T-cell (primary cell): Measurements from ENCODE around the gene HDAC9. TPM values are rescaled to one million over a fixed set of nuclear protein-coding genes. Genes with fewer than 3 reads are reported as not detected.

Experiments used
- ATAC-seq, 4 experiments: fragments of 200-7000 bp in 3 of 4; fragments of 150-1000 bp in 1 of 4; cut with Tn5 transposase; replicated peaks in 1 of 4; 1 replicate in 3 of 4; 2 replicates in 1 of 4; pipeline ENCODE4 v1.10.0; 2021; ENCODE audit warnings: moderate library complexity in 3 of 4, mild to moderate bottlenecking in 2 of 4, moderate number of reproducible peaks in 1 of 4
- CTCF ChIA-PET, 2 donors: fragments of 300-600 bp; sonication (Branson Sonifier 250); formaldehyde crosslinking; loops; one replicate each; lab custom pipeline; 2022; ENCODE audit warnings: antibody characterized with exemption in 2 of 2; lab: Charles Lee
- POLR2A ChIA-PET, 2 donors: fragments of 300-600 bp; sonication (Branson Sonifier 250); formaldehyde crosslinking; loops; one replicate each; lab custom pipeline; 2022; ENCODE audit warnings: antibody characterized with exemption in 2 of 2; lab: Charles Lee
- DNase-seq, 35 experiments: peaks; one replicate each; pipeline versions ENCODE4 v3.0.0 to v3.0.0-alpha.2; 2013 to 2023
- H3K27ac ChIP-seq: one replicate; pipeline ENCODE4 v1.5.1; 2013; ENCODE audit warnings: low read length
- H3K27me3 ChIP-seq, 2 experiments: replicated peaks in 1 of 2; 1 replicate in 1 of 2; 2 replicates in 1 of 2; pipeline versions ENCODE4 v1.6.1 to v1.7.0; 2013; ENCODE audit warnings: low read length in 1 of 2, mixed read lengths in 1 of 2; ENCODE audit not compliant: control insufficient read depth in 2 of 2, insufficient read depth in 2 of 2; ENCODE audit errors: extremely low read depth in 1 of 2
- H3K36me3 ChIP-seq, 2 donors: 1 replicate in 1 of 2; 2 replicates in 1 of 2; pipeline versions ENCODE4 v1.6.1 to v1.7.0; 2013; ENCODE audit warnings: low read length in 1 of 2; ENCODE audit not compliant: control insufficient read depth in 2 of 2, insufficient read depth in 1 of 2; ENCODE audit errors: extremely low read depth in 1 of 2
- H3K4me1 ChIP-seq, 2 experiments: 1 replicate in 1 of 2; 2 replicates in 1 of 2; pipeline versions ENCODE4 v1.6.1 to v1.7.0; 2013; ENCODE audit warnings: low read length in 2 of 2, mixed read lengths in 1 of 2; ENCODE audit not compliant: insufficient read depth in 2 of 2, control insufficient read depth in 1 of 2; ENCODE audit errors: extremely low read depth in 1 of 2
- H3K4me3 ChIP-seq, 2 donors: 1 replicate in 1 of 2; 2 replicates in 1 of 2; pipeline versions ENCODE4 v1.5.1 to v1.7.0; 2013; ENCODE audit warnings: mild to moderate bottlenecking in 2 of 2, low read length in 1 of 2, moderate library complexity in 1 of 2; ENCODE audit not compliant: control insufficient read depth in 1 of 2; ENCODE audit errors: extremely low read depth in 1 of 2
- H3K9me3 ChIP-seq: 2 replicates; pipeline ENCODE4 v1.7.0; 2013
- H3K27ac Mint-ChIP-seq, 2 donors: one replicate each; pipeline ENCODE4 v1.8.0; 2020 to 2021; ENCODE audit warnings: mild to moderate bottlenecking in 2 of 2, mixed read lengths in 2 of 2
- H3K27me3 Mint-ChIP-seq, 2 donors: one replicate each; pipeline ENCODE4 v1.8.0; 2021 to 2022; ENCODE audit warnings: mixed read lengths in 2 of 2
- H3K36me3 Mint-ChIP-seq: one replicate; pipeline ENCODE4 v1.8.0; 2021; ENCODE audit warnings: mixed read lengths
- H3K4me1 Mint-ChIP-seq, 3 donors: one replicate each; pipeline ENCODE4 v1.8.0; 2020 to 2022; ENCODE audit warnings: mixed read lengths in 3 of 3, mild to moderate bottlenecking in 1 of 3
- H3K4me3 Mint-ChIP-seq, 3 donors: one replicate each; pipeline ENCODE4 v1.8.0; 2020 to 2022; ENCODE audit warnings: mild to moderate bottlenecking in 3 of 3, mixed read lengths in 3 of 3, moderate library complexity in 3 of 3
- H3K9me3 Mint-ChIP-seq, 3 donors: one replicate each; pipeline ENCODE4 v1.8.0; 2020 to 2022; ENCODE audit warnings: mixed read lengths in 3 of 3
- WGBS: methylation state at CpG from one replicate; pipeline ENCODE4 v1.1.5; 2013; ENCODE audit warnings: missing lambda C conversion rate; ENCODE audit not compliant: insufficient coverage; 5-methylcytosine and 5-hydroxymethylcytosine counted together
- total RNA-seq, 35 experiments: library from RNA in 6 of 35; stranded (reverse) in 6 of 35; fragments of 120-200 nt in 1 of 35; gene quantifications; one replicate each; pipeline versions ENCODE4 v1.2.1 to v1.2.4 and lab custom pipeline; 2013 to 2026

HDAC9 gene
- total RNA-seq, 5 donors from 2014 or later (not counting 1 experiment from before 2014, with no cell fraction given), result 2.8 to 6.7 (median 4.7) TPM

DNA sequence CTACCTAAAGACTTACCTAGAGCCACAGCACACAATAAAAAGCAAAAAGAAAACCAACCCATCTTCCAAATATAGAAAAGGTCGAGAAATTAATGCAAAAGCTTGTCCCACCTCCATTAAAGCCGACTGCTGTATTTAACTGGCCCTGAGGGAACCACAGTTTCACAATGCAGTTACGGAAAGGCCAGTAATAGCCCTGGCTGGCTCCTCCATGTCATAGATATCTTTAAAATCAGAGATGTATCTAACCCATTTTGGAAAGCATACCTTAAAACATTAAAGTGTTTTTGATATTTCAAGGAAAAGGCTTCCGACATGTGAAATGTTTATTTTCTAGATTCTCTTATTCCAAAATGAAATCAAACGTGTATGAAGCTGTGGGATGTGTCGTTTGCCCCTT is 23.0 kb downstream of the HDAC9 start:
- H3K4me3 ChIP-seq, result no peak overlapping the region
- CTCF ChIA-PET, result no interaction called here
- Mint-ChIP-seq H3K9me3 (peaks cover 0 to 4% (median 0%) of the 10 kb centered on the region in 3 donors), H3K36me3 (no peaks in the 10 kb centered on the region), H3K27ac (no peak overlapping the region), H3K4me3 (no peak overlapping the region), H3K4me1 (peaks cover 0 to 5% (median 0%) of the 10 kb centered on the region in 3 donors), H3K27me3 (no peaks in the 10 kb centered on the region)
- no peak for ATAC-seq
- no peak overlapping the region for H3K27ac ChIP-seq
- H3K4me1 ChIP-seq, result no peaks in the 10 kb centered on the region
- no peaks in the 10 kb centered on the region for H3K36me3 ChIP-seq
- H3K9me3 ChIP-seq, result no peaks in the 10 kb centered on the region
- POLR2A ChIA-PET, result no interaction called here
- DNase-seq, result no peak
- whole genome bisulfite sequencing, result 82% methylated on average over 2 of the region's 6 CpGs
- no peaks in the 10 kb centered on the region for H3K27me3 ChIP-seq

DNA sequence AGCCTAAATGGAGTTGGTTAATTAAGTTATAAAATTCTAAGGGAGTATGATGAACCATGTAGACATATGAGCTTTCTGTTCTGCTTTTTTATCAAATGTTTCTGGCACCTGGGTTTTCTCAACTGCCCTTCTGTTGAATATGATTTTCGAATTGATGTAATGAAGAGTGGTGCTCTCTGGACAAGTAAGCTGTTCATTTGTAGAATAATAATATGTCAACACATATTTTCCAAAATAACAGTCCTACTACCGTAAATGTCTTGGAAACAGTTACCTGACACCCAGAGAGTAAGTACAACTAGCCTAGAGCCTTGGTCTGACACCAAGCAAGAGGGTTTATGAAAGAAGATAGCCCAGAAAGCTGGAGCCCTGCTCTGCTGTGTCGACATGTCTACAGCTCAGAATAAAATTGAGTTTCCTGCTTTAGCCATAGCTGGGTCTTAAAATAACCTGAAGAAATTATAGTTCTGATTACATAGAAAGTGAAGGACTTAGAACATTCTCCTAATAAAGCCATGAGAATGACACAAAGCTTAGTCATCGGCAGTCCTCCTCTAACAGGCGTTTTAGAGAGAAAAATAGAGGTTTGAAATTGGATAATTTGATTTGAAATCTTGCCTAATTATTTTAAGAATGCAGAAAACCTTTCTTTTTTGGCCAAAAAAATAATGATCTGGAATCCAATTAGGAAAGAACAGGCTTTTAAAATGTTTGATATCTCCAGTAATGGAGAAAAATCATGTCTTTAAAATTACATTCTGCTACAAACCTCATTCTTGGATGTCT is 25.1 kb downstream of the HDAC9 start:
- ChIA-PET CTCF (interaction anchor here in 1 of 2 donors (0.7 kb wide), 1 partner anchor 20 kb away, joined by 3 read pairs; no protein-coding TSS in a partner anchor), POLR2A (no interaction called here)
- no peak overlapping the region for H3K4me3 ChIP-seq
- H3K27me3 Mint-ChIP-seq, result no peaks in the 10 kb centered on the region
- no peaks in the 10 kb centered on the region for H3K36me3 ChIP-seq
- H3K27ac ChIP-seq, result no peak overlapping the region
- H3K9me3 ChIP-seq, result no peaks in the 10 kb centered on the region
- H3K9me3 Mint-ChIP-seq, result peaks cover 0 to 3% (median 0%) of the 10 kb centered on the region in 3 donors
- H3K4me1 Mint-ChIP-seq, result peaks cover 0 to 5% (median 0%) of the 10 kb centered on the region in 3 donors
- no peaks in the 10 kb centered on the region for H3K4me1 ChIP-seq
- H3K36me3 Mint-ChIP-seq, result no peaks in the 10 kb centered on the region
- DNase-seq (no peak), ATAC-seq (no peak)
- H3K27ac Mint-ChIP-seq, result no peak overlapping the region
- 90% methylated on average over 2 of the region's 5 CpGs for WGBS
- no peaks in the 10 kb centered on the region for H3K27me3 ChIP-seq
- H3K4me3 Mint-ChIP-seq, result no peak overlapping the region

DNA sequence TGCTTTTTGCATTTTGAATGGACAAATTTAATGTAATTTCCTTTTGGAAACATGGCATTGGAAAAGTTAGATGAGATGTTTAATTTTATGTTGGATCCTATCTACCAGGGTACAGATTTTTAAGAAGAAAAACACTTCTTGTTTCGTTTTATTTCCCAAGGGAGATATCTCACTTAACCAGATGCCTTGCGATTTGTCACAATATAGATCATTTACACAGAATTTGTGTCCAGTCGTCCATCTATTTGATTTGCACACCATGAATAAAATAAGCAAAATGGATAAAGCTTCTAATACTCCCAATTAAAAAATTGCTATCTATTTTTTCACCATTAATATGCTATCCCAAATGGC is 25.7 kb downstream of the HDAC9 start:
- Histone ChIP-seq H3K27me3 (no peaks in the 10 kb centered on the region), H3K4me3 (no peak overlapping the region), H3K27ac (no peak overlapping the region), H3K9me3 (no peaks in the 10 kb centered on the region), H3K36me3 (no peaks in the 10 kb centered on the region), H3K4me1 (no peaks in the 10 kb centered on the region)
- Mint-ChIP-seq H3K4me1 (peaks cover 0 to 5% (median 0%) of the 10 kb centered on the region in 3 donors), H3K36me3 (no peaks in the 10 kb centered on the region), H3K9me3 (peaks cover 0 to 3% (median 0%) of the 10 kb centered on the region in 3 donors), H3K27me3 (no peaks in the 10 kb centered on the region), H3K4me3 (no peak overlapping the region), H3K27ac (no peak overlapping the region)
- ChIA-PET CTCF (no interaction called here), POLR2A (no interaction called here)
- no peak for DNase-seq
- 100% methylated on average over 1 of the region's 3 CpGs for WGBS
- ATAC-seq, result no peak

DNA sequence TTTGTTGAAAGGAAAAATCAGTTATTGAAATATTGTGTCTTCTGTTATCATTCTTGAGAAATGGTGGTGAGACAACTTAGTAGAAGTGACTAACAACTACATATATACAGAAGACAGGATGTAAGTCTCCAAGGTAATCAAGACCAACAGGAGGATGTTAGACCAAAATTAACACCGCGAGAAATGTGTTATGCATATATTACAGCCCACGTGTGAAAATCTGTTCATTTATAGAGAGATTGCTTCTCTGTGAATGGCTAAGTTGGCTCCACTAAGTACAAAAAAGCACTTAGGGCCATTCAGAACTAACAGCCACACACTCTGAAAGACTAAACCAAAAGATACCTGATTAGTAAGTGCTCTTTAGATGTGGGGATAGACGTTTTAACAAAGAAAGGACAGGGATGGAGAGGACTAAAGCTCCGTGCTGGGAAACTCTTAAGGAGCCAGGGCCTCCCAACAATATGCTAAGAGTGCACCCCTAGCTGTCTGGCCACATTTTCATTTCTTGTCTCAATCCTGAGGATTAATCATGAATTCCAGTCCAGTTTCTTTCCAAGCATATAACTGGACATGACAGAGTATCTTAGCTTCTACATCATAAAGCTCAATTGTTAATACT is 26.5 kb downstream of the HDAC9 start:
- no peak overlapping the region for H3K4me3 ChIP-seq
- no peaks in the 10 kb centered on the region for H3K4me1 ChIP-seq
- CTCF ChIA-PET, result interaction anchor here in 1 of 2 donors (0.7 kb wide), 1 partner anchor 28 kb away, joined by 3 read pairs; no protein-coding TSS in a partner anchor
- no CpG with 5 or more reads among the region's 5 CpGs for WGBS
- no peaks in the 10 kb centered on the region for H3K36me3 Mint-ChIP-seq
- ATAC-seq (peak in 2 of 4 experiments; percentile 39 to 40), DNase-seq (peak in 1 of 35 experiments; percentile 20)
- H3K27ac Mint-ChIP-seq, result no peak overlapping the region
- POLR2A ChIA-PET, result interaction anchor here in 1 of 2 donors (0.6 kb wide), 1 partner anchor 16 kb away, joined by 3 read pairs; no protein-coding TSS in a partner anchor
- H3K27ac ChIP-seq, result no peak overlapping the region
- H3K4me3 Mint-ChIP-seq, result no peak overlapping the region
- H3K27me3 ChIP-seq, result no peaks in the 10 kb centered on the region
- no peaks in the 10 kb centered on the region for H3K9me3 ChIP-seq
- H3K9me3 Mint-ChIP-seq, result peaks cover 0 to 3% (median 0%) of the 10 kb centered on the region in 3 donors
- H3K27me3 Mint-ChIP-seq, result no peaks in the 10 kb centered on the region
- peaks cover 0 to 5% (median 0%) of the 10 kb centered on the region in 3 donors for H3K4me1 Mint-ChIP-seq
- no peaks in the 10 kb centered on the region for H3K36me3 ChIP-seq

DNA sequence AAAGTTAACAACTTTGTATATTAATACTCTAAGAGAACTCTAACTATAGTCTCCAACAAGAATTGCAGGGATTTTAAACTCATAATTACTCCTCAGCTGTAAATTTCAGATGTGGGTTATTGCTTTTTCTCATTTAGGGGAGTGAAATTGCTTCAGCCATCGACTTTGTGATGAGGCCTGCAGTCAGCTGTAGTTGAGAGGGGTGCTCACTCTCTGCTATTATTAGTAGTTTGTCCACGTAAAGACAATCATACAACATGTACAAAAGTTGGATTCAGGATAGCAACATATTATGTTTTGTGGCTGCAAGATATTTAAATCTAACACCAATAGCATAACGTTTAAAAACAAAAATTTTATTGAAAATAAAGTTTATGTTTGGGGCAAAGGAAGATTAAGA is 28.7 kb downstream of the HDAC9 start:
- Histone ChIP-seq H3K27me3 (no peaks in the 10 kb centered on the region), H3K9me3 (no peaks in the 10 kb centered on the region), H3K4me1 (no peaks in the 10 kb centered on the region), H3K36me3 (no peaks in the 10 kb centered on the region), H3K4me3 (no peak overlapping the region), H3K27ac (no peak overlapping the region)
- Mint-ChIP-seq H3K27ac (no peak overlapping the region), H3K27me3 (no peaks in the 10 kb centered on the region), H3K4me3 (no peak overlapping the region), H3K36me3 (no peaks in the 10 kb centered on the region), H3K4me1 (peaks cover 0 to 5% (median 0%) of the 10 kb centered on the region in 3 donors), H3K9me3 (peaks cover 0 to 3% (median 0%) of the 10 kb centered on the region in 3 donors)
- WGBS, result no CpG with 5 or more reads among the region's 3 CpGs
- DNase-seq (no peak), ATAC-seq (no peak)
- CTCF ChIA-PET, result interaction anchor here in 1 of 2 donors (0.6 kb wide), 1 partner anchor 11 kb away, joined by 4 read pairs; no protein-coding TSS in a partner anchor
- POLR2A ChIA-PET, result no interaction called here

DNA sequence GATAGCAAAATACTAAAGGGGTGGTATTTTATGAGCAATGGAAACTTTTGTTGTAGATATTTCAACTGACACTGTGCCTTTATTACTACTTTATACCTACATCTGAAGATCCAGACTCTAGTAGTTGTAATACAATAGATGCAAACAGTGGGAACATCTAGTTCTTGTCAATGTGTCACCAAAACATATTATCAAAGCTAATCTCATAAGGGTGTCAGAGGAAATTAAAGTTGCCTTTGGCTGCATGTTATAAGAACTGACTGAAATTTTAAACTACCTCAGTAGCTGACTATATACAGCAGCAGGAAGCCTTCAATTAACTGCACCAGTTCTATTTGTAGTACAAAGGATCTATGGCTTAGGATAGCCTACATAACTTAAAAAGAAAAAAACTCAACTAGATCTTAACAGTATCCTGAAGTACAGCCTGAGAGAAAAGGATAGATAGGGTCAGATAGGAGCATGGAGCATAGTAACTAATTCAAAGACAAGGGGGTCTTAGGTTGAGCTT is 30.9 kb downstream of the HDAC9 start:
- no peak overlapping the region for H3K27ac Mint-ChIP-seq
- H3K27me3 Mint-ChIP-seq, result no peaks in the 10 kb centered on the region
- no peaks in the 10 kb centered on the region for H3K36me3 Mint-ChIP-seq
- Histone ChIP-seq H3K9me3 (no peaks in the 10 kb centered on the region), H3K27me3 (no peaks in the 10 kb centered on the region), H3K4me3 (no peak overlapping the region), H3K4me1 (no peaks in the 10 kb centered on the region), H3K27ac (no peak overlapping the region), H3K36me3 (no peaks in the 10 kb centered on the region)
- DNase-seq (no peak), ATAC-seq (no peak)
- H3K4me3 Mint-ChIP-seq, result no peak overlapping the region
- peaks cover 0 to 5% (median 0%) of the 10 kb centered on the region in 3 donors for H3K4me1 Mint-ChIP-seq
- CTCF ChIA-PET, result no interaction called here
- H3K9me3 Mint-ChIP-seq, result peaks cover 0 to 3% (median 0%) of the 10 kb centered on the region in 3 donors
- POLR2A ChIA-PET, result interaction anchor here in 1 of 2 donors (0.5 kb wide), 1 partner anchor 120 kb away, joined by 7 read pairs; no protein-coding TSS in a partner anchor
